Stimulated activated naive CD4-positive, alpha-beta T cell (primary cell): Measurements from ENCODE around the gene GRB2.
A peak's percentile ranks its signal among the peaks of the same experiment; 100 is the strongest.

Experiments used
- DNase-seq, 6 experiments: peaks; one replicate each; lab custom pipeline; 2025; lab: John Stamatoyannopoulos, UW

Gene GRB2

DNA sequence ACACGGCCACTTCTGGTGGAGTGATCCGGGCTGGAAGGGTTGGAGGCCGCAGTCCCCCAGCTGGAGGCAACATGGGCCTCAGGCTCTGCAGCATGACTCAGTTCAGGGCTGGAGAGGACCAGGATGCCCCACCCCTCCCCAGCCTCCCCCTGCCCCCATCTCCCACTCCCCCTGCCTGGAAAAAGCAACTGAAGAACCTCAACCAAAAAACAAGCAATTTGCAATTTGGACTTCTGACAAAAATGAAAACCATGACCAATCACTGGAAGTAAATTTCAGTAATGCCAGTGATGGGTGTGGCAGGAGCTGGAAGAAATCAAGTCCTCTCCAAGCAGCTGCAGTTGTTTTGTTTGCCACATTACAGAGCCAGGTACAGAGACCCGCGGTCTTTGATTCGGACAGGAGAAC lies 127.8 kb downstream of the GRB2 start:
- DNase-seq: no peak

DNA sequence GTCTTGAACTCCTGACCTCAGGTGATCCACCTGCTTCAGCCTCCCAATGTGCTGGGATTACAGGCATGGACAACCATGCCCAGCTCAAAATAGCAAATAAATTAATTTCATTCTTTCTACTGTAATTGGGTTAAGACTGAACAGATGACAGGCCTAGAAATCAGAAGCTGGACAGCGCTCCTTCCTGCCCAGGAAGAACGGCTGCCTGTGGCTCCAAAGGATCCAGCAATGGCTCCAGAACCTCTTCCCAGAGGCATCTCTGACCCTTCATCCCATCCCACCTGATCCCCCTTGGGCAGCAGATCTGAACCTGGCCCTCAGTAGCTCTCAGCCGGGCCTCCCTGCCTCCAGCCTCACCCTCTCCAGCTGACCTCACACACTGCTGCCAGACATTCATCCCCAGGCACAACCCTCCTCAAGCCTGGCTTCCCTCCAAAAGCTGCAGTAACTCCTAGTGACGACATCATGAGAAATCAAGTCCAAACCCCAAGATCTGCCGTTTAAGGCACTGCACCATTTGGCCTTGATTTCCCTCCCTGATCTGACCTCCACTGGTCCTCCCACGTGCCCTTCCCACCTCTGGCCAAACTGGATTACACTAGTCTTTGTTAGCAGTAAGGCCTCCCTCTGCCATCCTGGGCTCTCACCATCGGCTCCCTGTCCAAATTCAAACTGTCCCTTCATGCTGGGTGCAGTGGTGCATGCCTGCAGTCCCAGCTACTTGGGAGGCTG lies 131.3 kb downstream of the GRB2 start:
- DNase-seq: no peak

DNA sequence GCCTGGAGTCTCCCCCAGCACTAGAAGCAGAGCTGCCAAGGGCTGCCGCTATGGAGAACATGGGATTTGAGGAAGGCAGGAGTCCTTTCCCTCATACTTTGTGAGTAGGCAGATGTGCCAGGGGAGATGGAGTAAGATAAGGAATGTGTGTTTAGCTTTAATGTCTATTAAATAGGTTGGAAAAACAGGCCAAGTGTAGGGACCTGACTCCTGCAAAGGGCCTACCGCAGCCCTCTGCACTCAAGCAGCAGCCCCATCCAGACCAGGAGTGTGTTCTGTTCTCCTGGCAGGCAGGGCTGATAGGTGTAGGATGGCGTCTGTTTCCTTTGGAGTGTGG lies 132.7 kb downstream of the GRB2 start:
- DNase-seq: no peak

GRCh38 chr17:75271955-75272847 lies 133.3 kb downstream of the GRB2 start:
- no peak for DNase-seq

GRCh38 chr17:75271233-75271954 lies 134.1 kb downstream of the GRB2 start:
- DNase-seq: peak; percentile 75 to 92 (median 83)

GRCh38 chr17:75270966-75271232 lies 134.6 kb downstream of the GRB2 start, which contains the start of gene MIF4GD:
TSS of gene MIF4GD (minus strand) at chr17:75271231. CDS start at chr17:75270195, 1,036 bp downstream.
- DNase-seq: peak in 2 of 6 experiments; percentile 67 to 81

DNA sequence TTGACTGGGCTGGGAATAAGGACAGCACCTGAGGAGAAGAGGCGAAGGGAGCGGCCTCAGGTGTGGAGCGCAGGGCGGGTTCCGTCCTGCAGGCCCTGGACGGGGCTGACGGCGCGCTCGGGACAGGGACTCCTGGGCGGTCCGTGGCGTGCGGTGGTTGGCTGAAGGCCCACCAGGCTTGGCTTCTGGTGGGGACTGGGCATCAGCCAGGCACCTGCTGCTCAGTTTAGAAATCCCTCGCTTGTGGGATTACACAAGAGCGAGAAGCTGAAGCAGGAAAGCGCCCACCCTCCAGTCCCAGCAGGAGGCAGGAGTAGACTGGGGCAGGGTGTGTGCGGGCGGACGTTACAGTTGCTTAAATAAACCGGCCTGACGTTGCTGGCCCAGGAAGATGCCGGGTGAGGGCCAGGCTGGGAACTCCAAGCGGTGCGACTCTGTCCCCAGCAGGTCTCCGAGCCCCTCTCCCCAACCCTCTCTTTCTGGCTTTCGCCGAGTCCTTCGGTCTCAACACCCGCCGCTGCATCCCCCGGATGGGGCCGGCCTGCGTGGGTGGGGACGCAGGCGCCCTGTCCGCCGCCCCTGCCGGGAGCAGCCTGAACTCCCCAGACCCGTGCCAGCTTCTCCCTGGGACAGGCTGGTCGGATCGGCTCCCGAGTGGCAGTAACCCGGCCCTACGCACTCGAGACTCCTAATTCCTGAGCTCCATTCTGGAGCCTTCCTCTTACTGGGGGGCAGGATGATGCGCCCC lies 135.1 kb downstream of the GRB2 start:
- DNase-seq: peak in 3 of 6 experiments; percentile 43 to 67 (median 58)

DNA sequence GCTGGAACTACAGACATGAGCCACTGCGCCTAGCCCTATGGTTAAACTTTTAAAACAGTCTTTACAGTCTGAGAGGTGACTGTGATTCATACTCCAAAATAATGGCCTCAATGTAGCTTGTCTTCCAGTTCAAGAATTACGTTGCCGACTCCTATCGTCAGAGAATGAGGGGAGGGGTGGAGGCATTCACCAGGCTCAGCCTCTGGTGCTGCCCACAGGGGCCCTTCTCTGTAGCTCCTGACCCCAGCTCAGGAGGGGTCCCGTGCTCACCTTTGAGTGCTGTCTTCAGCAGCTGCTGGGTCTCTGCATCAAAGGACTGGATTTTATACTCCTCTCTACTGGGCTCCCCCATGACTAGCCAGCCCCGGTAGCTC lies 135.6 kb downstream of the GRB2 start:
- DNase-seq: no peak
